H1 (cell line): Measurements from ENCODE around the gene BCAS2. TPM values are rescaled to one million over a fixed set of nuclear protein-coding genes. Genes with fewer than 3 reads are reported as not detected.

Experiments used
- CTCF ChIA-PET: fragments of 300-600 bp; sonication (Branson Sonifier 250); formaldehyde crosslinking; loops from one replicate; lab custom pipeline; 2021; ENCODE audit not compliant: partially characterized antibody; lab: Charles Lee
- POLR2A ChIA-PET: fragments of 300-600 bp; sonication (Branson Sonifier 250); formaldehyde crosslinking; loops from one replicate; lab custom pipeline; 2021; ENCODE audit warnings: inconsistent platforms; ENCODE audit not compliant: partially characterized antibody; lab: Charles Lee
- DNase-seq, 2 experiments: peaks; one replicate each; pipeline versions ENCODE4 v3.0.0 to v3.0.0-alpha.2; 2010 to 2022; ENCODE audit warnings: low spot score in 2 of 2, low read depth in 1 of 2, mixed read lengths in 1 of 2
- FAIRE-seq: peaks from 2 replicates; lab custom pipeline; 2011; peaks lifted over from hg19 to GRCh38; lab: Jason Lieb, UNC
- H2AFZ ChIP-seq: 2 replicates; pipeline ENCODE4 v1.8.1; 2012; ENCODE audit warnings: low read length, inconsistent platforms
- H2AK5ac ChIP-seq: 2 replicates; pipeline ENCODE4 v1.6.1; 2013; ENCODE audit warnings: low read depth, low read length
- H2BK120ac ChIP-seq: replicated peaks from 2 replicates; pipeline ENCODE3; 2013; ENCODE audit warnings: low read depth, low read length, inconsistent platforms
- H2BK12ac ChIP-seq: 2 replicates; pipeline ENCODE4 v1.6.1; 2013; ENCODE audit warnings: low read depth, low read length
- H2BK15ac ChIP-seq: 2 replicates; pipeline ENCODE4 v1.6.1; 2013; ENCODE audit warnings: low read length
- H2BK20ac ChIP-seq: 2 replicates; pipeline ENCODE4 v1.6.1; 2013; ENCODE audit warnings: low read length
- H2BK5ac ChIP-seq: 2 replicates; pipeline ENCODE4 v1.6.1; 2013; ENCODE audit warnings: low read depth, low read length
- H3K14ac ChIP-seq: 2 replicates; pipeline ENCODE4 v1.6.1; 2013; ENCODE audit warnings: inconsistent platforms; ENCODE audit not compliant: insufficient read length
- H3K18ac ChIP-seq: 2 replicates; pipeline ENCODE4 v1.6.1; 2013; ENCODE audit warnings: low read length; ENCODE audit errors: extremely low read depth
- H3K23ac ChIP-seq: 2 replicates; pipeline ENCODE4 v1.6.1; 2013; ENCODE audit warnings: inconsistent platforms; ENCODE audit not compliant: insufficient read length
- H3K23me2 ChIP-seq: 2 replicates; pipeline ENCODE4 v1.6.1; 2013; ENCODE audit warnings: low read depth, low read length
- H3K27ac ChIP-seq: 2 replicates; pipeline ENCODE4 v1.6.1; 2011; ENCODE audit warnings: low read depth, low read length, inconsistent platforms
- H3K27me3 ChIP-seq, 4 experiments: replicated peaks in 1 of 4; 1 replicate in 1 of 4; 2 replicates in 3 of 4; pipeline versions ENCODE4 v1.6.1 to v1.8.1; 2011 to 2013; ENCODE audit warnings: low read length in 3 of 4, mild to moderate bottlenecking in 3 of 4, inconsistent platforms in 2 of 4, mixed read lengths in 2 of 4, moderate library complexity in 1 of 4; ENCODE audit not compliant: control insufficient read depth in 3 of 4, insufficient read depth in 3 of 4; ENCODE audit errors: extremely low read depth in 1 of 4
- H3K36me3 ChIP-seq, 4 experiments: 2 replicates each; pipeline versions ENCODE4 v1.6.1 to v1.8.1; 2011 to 2013; ENCODE audit warnings: mild to moderate bottlenecking in 4 of 4, low read length in 3 of 4, moderate library complexity in 2 of 4, control low read depth in 1 of 4, inconsistent platforms in 1 of 4; ENCODE audit not compliant: insufficient read depth in 4 of 4, control insufficient read depth in 2 of 4
- H3K4ac ChIP-seq: replicated peaks from 2 replicates; pipeline ENCODE3; 2013; ENCODE audit warnings: low read length, low read depth, mixed read lengths, inconsistent platforms; ENCODE audit not compliant: insufficient read length
- H3K4me1 ChIP-seq, 4 experiments: replicated peaks in 1 of 4; 1 replicate in 1 of 4; 2 replicates in 3 of 4; pipeline versions ENCODE4 v1.6.1 to v1.8.1; 2011 to 2013; ENCODE audit warnings: low read length in 3 of 4, inconsistent platforms in 2 of 4, mixed read lengths in 1 of 4; ENCODE audit not compliant: insufficient read depth in 4 of 4, control insufficient read depth in 3 of 4
- H3K4me2 ChIP-seq, 2 experiments: 2 replicates each; pipeline versions ENCODE4 v1.6.1 to v1.8.1; 2011 to 2013; ENCODE audit warnings: low read depth in 2 of 2, low read length in 2 of 2, control low read depth in 1 of 2, inconsistent platforms in 1 of 2, mild to moderate bottlenecking in 1 of 2; ENCODE audit not compliant: insufficient read depth in 1 of 2
- H3K4me3 ChIP-seq, 4 experiments: fragments of 200-600, 300-600 bp in 1 of 4; sonication (generic), shearing (Covaris generic), sonication (Bioruptor Twin) in 1 of 4; 2 replicates each; pipeline versions ENCODE4 v1.5.1 to v1.8.1; 2011 to 2016; ENCODE audit warnings: low read length in 4 of 4, low read depth in 3 of 4, control low read depth in 2 of 4, inconsistent platforms in 2 of 4, mild to moderate bottlenecking in 2 of 4, mixed read lengths in 1 of 4, moderate library complexity in 1 of 4; ENCODE audit not compliant: insufficient read depth in 2 of 4; ENCODE audit errors: extremely low read depth in 1 of 4
- H3K56ac ChIP-seq: replicated peaks from 2 replicates; pipeline ENCODE3; 2013; ENCODE audit warnings: low read depth, mild to moderate bottlenecking, mixed read lengths, low read length, inconsistent platforms; ENCODE audit not compliant: insufficient read length
- H3K79me1 ChIP-seq: 2 replicates; pipeline ENCODE4 v1.6.1; 2013; ENCODE audit warnings: low read depth, low read length, control low read depth
- H3K79me2 ChIP-seq, 2 experiments: 2 replicates each; pipeline versions ENCODE4 v1.6.1 to v1.8.1; 2012 to 2013; ENCODE audit warnings: low read length in 2 of 2, mild to moderate bottlenecking in 2 of 2, inconsistent platforms in 1 of 2; ENCODE audit not compliant: insufficient read depth in 2 of 2, control insufficient read depth in 1 of 2
- H3K9ac ChIP-seq, 4 experiments: replicated peaks in 1 of 4; 1 replicate in 1 of 4; 2 replicates in 3 of 4; pipeline versions ENCODE4 v1.6.1 to v1.8.1; 2011 to 2013; ENCODE audit warnings: low read depth in 3 of 4, low read length in 3 of 4, control low read depth in 2 of 4, mild to moderate bottlenecking in 2 of 4, moderate library complexity in 2 of 4, inconsistent platforms in 1 of 4; ENCODE audit errors: extremely low read depth in 1 of 4
- H3K9me3 ChIP-seq, 2 experiments: 2 replicates each; pipeline versions ENCODE4 v1.6.1 to v1.8.1; 2012 to 2013; ENCODE audit warnings: mild to moderate bottlenecking in 2 of 2, moderate library complexity in 2 of 2, control low read depth in 1 of 2, inconsistent platforms in 1 of 2, low read depth in 1 of 2, low read length in 1 of 2, mixed read lengths in 1 of 2; ENCODE audit not compliant: insufficient read depth in 2 of 2
- H4K20me1 ChIP-seq, 2 experiments: replicated peaks in 1 of 2; 2 replicates each; pipeline versions ENCODE3 to v1.8.1; 2011 to 2013; ENCODE audit warnings: inconsistent platforms in 2 of 2, low read length in 2 of 2, mild to moderate bottlenecking in 1 of 2; ENCODE audit not compliant: insufficient read depth in 2 of 2, control insufficient read depth in 1 of 2
- H4K5ac ChIP-seq: 2 replicates; pipeline ENCODE4 v1.6.1; 2013; ENCODE audit warnings: low read length, low read depth, mixed read lengths, inconsistent platforms; ENCODE audit not compliant: insufficient read length
- H4K8ac ChIP-seq: 2 replicates; pipeline ENCODE4 v1.8.0; 2013; ENCODE audit warnings: mild to moderate bottlenecking, moderate library complexity, low read length, inconsistent platforms; ENCODE audit not compliant: insufficient read depth; ENCODE audit errors: extremely low read depth
- H4K91ac ChIP-seq: replicated peaks from 2 replicates; pipeline ENCODE3; 2013; ENCODE audit warnings: low read length, mixed read lengths, inconsistent platforms; ENCODE audit not compliant: insufficient read length
- BCL11A ChIP-seq, 2 experiments: IDR thresholded peaks; one replicate each; pipeline ENCODE4 v1.6.1; 2011; ENCODE audit warnings: low read depth in 2 of 2, low read length in 2 of 2, mild to moderate bottlenecking in 2 of 2
- BRCA1 ChIP-seq: IDR thresholded peaks from 2 replicates; pipeline ENCODE4 v1.6.1; 2012; ENCODE audit warnings: low read depth, low read length, improper control_type of control experiment
- CBX8 ChIP-seq: fragments of 300-800, 300-1000 bp; sonication (generic); IDR thresholded peaks from 2 replicates; pipeline ENCODE4 v1.7.1; 2016; ENCODE audit warnings: low read depth, low read length, borderline replicate concordance
- EP300 ChIP-seq, 2 experiments: IDR thresholded peaks; 1 replicate in 1 of 2; 2 replicates in 1 of 2; pipeline ENCODE4 v1.6.1; 2011 to 2012; ENCODE audit warnings: low read depth in 2 of 2, low read length in 2 of 2, mild to moderate bottlenecking in 2 of 2, borderline replicate concordance in 1 of 2, inconsistent platforms in 1 of 2, moderate library complexity in 1 of 2
- JUND ChIP-seq: IDR thresholded peaks from 2 replicates; pipeline ENCODE4 v1.6.1; 2011; ENCODE audit warnings: mild to moderate bottlenecking, improper control_type of control experiment, low read length
- KDM1A ChIP-seq: fragments of 200-600, 300-600 bp; sonication (generic); IDR thresholded peaks from 2 replicates; pipeline ENCODE4 v1.7.1; 2016; ENCODE audit warnings: mild to moderate bottlenecking, low read length, borderline replicate concordance
- POLR2A ChIP-seq, 2 experiments: IDR thresholded peaks; 1 replicate in 1 of 2; 2 replicates in 1 of 2; pipeline ENCODE4 v1.6.1; 2011; ENCODE audit warnings: low read depth in 2 of 2, low read length in 2 of 2, mild to moderate bottlenecking in 2 of 2; ENCODE audit errors: control extremely low read depth in 1 of 2
- RFX5 ChIP-seq: IDR thresholded peaks from 2 replicates; pipeline ENCODE4 v1.6.1; 2011; ENCODE audit warnings: low read depth, low read length, improper control_type of control experiment, borderline replicate concordance
- SAP30 ChIP-seq: fragments of 300-600 bp; sonication (generic); IDR thresholded peaks from 2 replicates; pipeline ENCODE4 v1.7.1; 2012; ENCODE audit warnings: low read length, moderate library complexity, mild to moderate bottlenecking, inconsistent platforms; ENCODE audit not compliant: insufficient read depth, insufficient replicate concordance
- WGBS, 2 experiments: shearing (Covaris generic) in 1 of 2; methylation state at CpG; one replicate each; pipeline versions ENCODE4 v1.1.6 to v1.1.7; 2013 to 2015; ENCODE audit warnings: low lambda C conversion rate in 2 of 2, mixed read lengths in 2 of 2, inconsistent platforms in 1 of 2, low coverage in 1 of 2, missing lambda C conversion rate in 1 of 2; ENCODE audit not compliant: insufficient replicate concordance in 2 of 2, insufficient coverage in 1 of 2, insufficient read length in 1 of 2; ENCODE audit errors: extremely low coverage in 1 of 2, missing lambda C conversion rate in 1 of 2; 5-methylcytosine and 5-hydroxymethylcytosine counted together
- polyA plus RNA-seq, 7 experiments: library from polyadenylated mRNA; depleted of rRNA in 3 of 7; stranded (reverse) in 5 of 7; unstranded in 2 of 7; fragments of >200 nt in 5 of 7; fragments of 200-250 nt in 2 of 7; gene quantifications; 1 replicate in 5 of 7; 2 replicates in 1 of 7; 4 replicates in 1 of 7; pipeline versions ENCODE4 v1.2.1 to v1.2.3, GENCODE V29; 2011 to 2013; ENCODE audit warnings: missing spikeins in 2 of 7, mixed read lengths in 2 of 7
- total RNA-seq: library from RNA; stranded (reverse); fragmentation: NEBNext Ultra II Directional; extraction: Animal tissue kit (Norgen Biotek cat#: 25700); gene quantifications from 2 replicates; pipeline ENCODE4 v1.2.1, GENCODE V29; 2021
- TF ChIP-seq, protein P1 (sequence below), 3 experiments: IDR thresholded peaks; 1 replicate in 2 of 3; 2 replicates in 1 of 3; pipeline versions ENCODE4 v1.5.1 to v1.6.1; 2011; ENCODE audit warnings: low read length in 3 of 3, mild to moderate bottlenecking in 3 of 3, inconsistent platforms in 2 of 3, low read depth in 1 of 3, moderate library complexity in 1 of 3; ENCODE audit not compliant: insufficient read depth in 1 of 3; ENCODE audit errors: control extremely low read depth in 1 of 3
- TF ChIP-seq, protein P2 (sequence below): IDR thresholded peaks from 2 replicates; pipeline ENCODE4 v1.6.1; 2011; ENCODE audit warnings: low read length, improper control_type of control experiment

The BCAS2 gene
- total and polyA plus RNA-seq, 2 of the 8 experiments (the other 6 are each of a cell fraction or from before 2014, with no cell fraction given): 18.0 to 52.2 TPM

DNA sequence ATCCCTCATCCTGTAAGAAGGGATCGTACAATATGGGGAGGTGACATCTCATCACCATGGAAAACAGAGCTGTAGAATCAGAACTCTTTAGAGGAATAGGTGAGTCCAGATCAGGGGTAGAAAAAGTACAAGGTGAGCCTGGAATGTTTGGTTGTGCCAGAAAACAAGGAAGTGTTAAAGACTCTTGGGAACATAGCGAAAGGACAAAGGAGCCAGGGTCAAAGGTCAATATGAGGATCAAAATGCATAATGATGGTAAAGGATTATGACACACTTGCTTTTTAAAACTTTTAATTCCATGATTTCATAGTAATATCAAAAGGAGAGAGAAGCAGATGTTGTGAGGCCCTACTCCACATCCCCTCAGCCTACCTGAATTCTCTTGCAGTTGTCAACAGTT lies 51.2 kb downstream of the BCAS2 start:
- WGBS, 2 experiments: 91% methylated on average over 2 of the region's 2 CpGs; no CpG with 5 or more reads in 1 of the 2 experiments
- H3K9me3 ChIP-seq: no peaks in the 10 kb centered on the region
- DNase-seq (no peak), FAIRE-seq (no peak)
- no peak overlapping the region for H2BK15ac ChIP-seq
- H3K4me1 ChIP-seq: no peaks in the 10 kb centered on the region
- CTCF ChIA-PET: no interaction called here
- H4K8ac ChIP-seq: no peak overlapping the region
- H3K23ac ChIP-seq: no peak overlapping the region
- no peak overlapping the region for H2BK20ac ChIP-seq
- H2AK5ac ChIP-seq: no peak overlapping the region
- 0 out of 2 replicates have a peak overlapping the region, but pooled peaks have one; percentile 13 for H2AFZ ChIP-seq
- no peak overlapping the region for H3K4me2 ChIP-seq
- no peaks in the 10 kb centered on the region for H4K20me1 ChIP-seq
- H3K9ac ChIP-seq: no peak overlapping the region
- H3K4ac ChIP-seq: no peak overlapping the region
- no peak overlapping the region for H3K14ac ChIP-seq
- no peak overlapping the region for H3K56ac ChIP-seq
- H2BK120ac ChIP-seq: no peak overlapping the region
- H2BK12ac ChIP-seq: no peak overlapping the region
- H3K36me3 ChIP-seq: no peaks in the 10 kb centered on the region
- no peaks in the 10 kb centered on the region for H3K23me2 ChIP-seq
- H3K18ac ChIP-seq: no peak overlapping the region
- H3K4me3 ChIP-seq: no peak overlapping the region
- POLR2A ChIA-PET: no interaction called here
- H3K27me3 ChIP-seq: no peaks in the 10 kb centered on the region
- H2BK5ac ChIP-seq: no peak overlapping the region
- no peak overlapping the region for H3K27ac ChIP-seq
- no peak overlapping the region for H4K91ac ChIP-seq
- H3K79me1 ChIP-seq: no peaks in the 10 kb centered on the region
- H4K5ac ChIP-seq: no peak overlapping the region
- no peaks in the 10 kb centered on the region for H3K79me2 ChIP-seq
- TF ChIP-seq KDM1A: no peak
- TF ChIP-seq, protein P1, sequence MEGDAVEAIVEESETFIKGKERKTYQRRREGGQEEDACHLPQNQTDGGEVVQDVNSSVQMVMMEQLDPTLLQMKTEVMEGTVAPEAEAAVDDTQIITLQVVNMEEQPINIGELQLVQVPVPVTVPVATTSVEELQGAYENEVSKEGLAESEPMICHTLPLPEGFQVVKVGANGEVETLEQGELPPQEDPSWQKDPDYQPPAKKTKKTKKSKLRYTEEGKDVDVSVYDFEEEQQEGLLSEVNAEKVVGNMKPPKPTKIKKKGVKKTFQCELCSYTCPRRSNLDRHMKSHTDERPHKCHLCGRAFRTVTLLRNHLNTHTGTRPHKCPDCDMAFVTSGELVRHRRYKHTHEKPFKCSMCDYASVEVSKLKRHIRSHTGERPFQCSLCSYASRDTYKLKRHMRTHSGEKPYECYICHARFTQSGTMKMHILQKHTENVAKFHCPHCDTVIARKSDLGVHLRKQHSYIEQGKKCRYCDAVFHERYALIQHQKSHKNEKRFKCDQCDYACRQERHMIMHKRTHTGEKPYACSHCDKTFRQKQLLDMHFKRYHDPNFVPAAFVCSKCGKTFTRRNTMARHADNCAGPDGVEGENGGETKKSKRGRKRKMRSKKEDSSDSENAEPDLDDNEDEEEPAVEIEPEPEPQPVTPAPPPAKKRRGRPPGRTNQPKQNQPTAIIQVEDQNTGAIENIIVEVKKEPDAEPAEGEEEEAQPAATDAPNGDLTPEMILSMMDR (IDR thresholded peaks at IDR 0.05; ENCODE audit: control extremely low read depth in 1 of 3, insufficient read depth in 1 of 3, low read depth in 1 of 3, low read length in 3 of 3): no peak
- TF ChIP-seq JUND: no peak
- TF ChIP-seq, protein P2, sequence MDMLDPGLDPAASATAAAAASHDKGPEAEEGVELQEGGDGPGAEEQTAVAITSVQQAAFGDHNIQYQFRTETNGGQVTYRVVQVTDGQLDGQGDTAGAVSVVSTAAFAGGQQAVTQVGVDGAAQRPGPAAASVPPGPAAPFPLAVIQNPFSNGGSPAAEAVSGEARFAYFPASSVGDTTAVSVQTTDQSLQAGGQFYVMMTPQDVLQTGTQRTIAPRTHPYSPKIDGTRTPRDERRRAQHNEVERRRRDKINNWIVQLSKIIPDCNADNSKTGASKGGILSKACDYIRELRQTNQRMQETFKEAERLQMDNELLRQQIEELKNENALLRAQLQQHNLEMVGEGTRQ: no peak
- no peak for TF ChIP-seq CBX8
- TF ChIP-seq SAP30: no peak
- no peak for TF ChIP-seq RFX5
- no peak for TF ChIP-seq POLR2A (IDR thresholded peaks at IDR 0.05; ENCODE audit: control extremely low read depth in 1 of 2, low read depth in 2 of 2, low read length in 2 of 2)
- TF ChIP-seq BRCA1: no peak
- no peak for TF ChIP-seq EP300 (IDR thresholded peaks at IDR 0.05; ENCODE audit: borderline replicate concordance in 1 of 2, low read depth in 2 of 2, low read length in 2 of 2)
- TF ChIP-seq BCL11A (IDR thresholded peaks at IDR 0.05; ENCODE audit: low read depth in 2 of 2, low read length in 2 of 2): no peak
